Bone marrow (tissue), 2 donors: Measurements from ENCODE around the gene FGFR3.
"Not testable (repeated sequence)": the region's sequence is repeated elsewhere in the genome, so short reads cannot be mapped to it uniquely, and the experiment has no call there.

Experiments used
- DNase-seq, 2 donors: peaks; one replicate each; lab custom pipeline; 2025; lab: John Stamatoyannopoulos, UW

FGFR3 gene

GRCh38 chr4:1842339-1842895 lies 49.3 kb downstream of the FGFR3 start:
- no peak for DNase-seq

- no peak for DNase-seq
Observed at GRCh38 chr4:1842993-1843448, 49.9 kb downstream of the FGFR3 start.

GRCh38 chr4:1843852-1844251 lies 50.8 kb downstream of the FGFR3 start:
- no peak for DNase-seq

- DNase-seq: not testable (repeated sequence)
Observed at GRCh38 chr4:1844618-1845017, 51.5 kb downstream of the FGFR3 start.

- DNase-seq: no peak
Observed at GRCh38 chr4:1846580-1846979, 53.5 kb downstream of the FGFR3 start.

GRCh38 chr4:1850276-1850675 lies 57.2 kb downstream of the FGFR3 start:
- no peak for DNase-seq

- DNase-seq: no peak
Observed at GRCh38 chr4:1851160-1851559, 58.1 kb downstream of the FGFR3 start.

GRCh38 chr4:1851575-1852410 lies 58.7 kb downstream of the FGFR3 start:
- no peak for DNase-seq

GRCh38 chr4:1852904-1853623 lies 60.0 kb downstream of the FGFR3 start:
- DNase-seq: no peak

- no peak for DNase-seq
Observed at GRCh38 chr4:1854752-1855151, 61.7 kb downstream of the FGFR3 start.

GRCh38 chr4:1855333-1856070 lies 62.4 kb downstream of the FGFR3 start:
- DNase-seq: no peak

GRCh38 chr4:1856071-1856942 lies 63.2 kb downstream of the FGFR3 start, which contains the start of gene LETM1:
TSS of gene LETM1 (minus strand) at chr4:1856156. CDS start at chr4:1855950, 206 bp downstream.
- peak; percentile 68 to 75 for DNase-seq

GRCh38 chr4:1856943-1857699 lies 64.0 kb downstream of the FGFR3 start:
- no peak for DNase-seq

- no peak for DNase-seq
Observed at GRCh38 chr4:1857931-1858330, 64.8 kb downstream of the FGFR3 start.
